ENCODE results near the gene C2CD2L.

DNA sequence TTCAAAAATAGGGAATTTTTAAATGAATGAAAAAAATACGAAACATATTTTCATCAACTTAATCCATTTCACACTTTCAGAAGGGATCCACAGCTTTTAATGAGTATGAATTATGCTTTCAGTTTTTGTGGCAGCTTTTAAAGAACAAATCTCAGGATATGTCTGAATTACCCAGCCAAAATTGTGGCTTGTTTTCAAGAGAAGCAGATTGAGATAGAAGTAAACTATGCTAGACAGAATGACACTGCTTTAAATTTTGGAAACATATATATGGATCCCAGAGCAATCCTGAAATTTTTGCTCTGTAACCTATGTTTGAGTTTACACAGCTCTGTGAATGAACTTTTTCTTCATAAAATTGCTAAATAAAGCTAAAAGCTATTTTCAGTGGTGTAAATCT lies 11.8 kb downstream of the C2CD2L start:
- TF ChIP-seq, protein P1, sequence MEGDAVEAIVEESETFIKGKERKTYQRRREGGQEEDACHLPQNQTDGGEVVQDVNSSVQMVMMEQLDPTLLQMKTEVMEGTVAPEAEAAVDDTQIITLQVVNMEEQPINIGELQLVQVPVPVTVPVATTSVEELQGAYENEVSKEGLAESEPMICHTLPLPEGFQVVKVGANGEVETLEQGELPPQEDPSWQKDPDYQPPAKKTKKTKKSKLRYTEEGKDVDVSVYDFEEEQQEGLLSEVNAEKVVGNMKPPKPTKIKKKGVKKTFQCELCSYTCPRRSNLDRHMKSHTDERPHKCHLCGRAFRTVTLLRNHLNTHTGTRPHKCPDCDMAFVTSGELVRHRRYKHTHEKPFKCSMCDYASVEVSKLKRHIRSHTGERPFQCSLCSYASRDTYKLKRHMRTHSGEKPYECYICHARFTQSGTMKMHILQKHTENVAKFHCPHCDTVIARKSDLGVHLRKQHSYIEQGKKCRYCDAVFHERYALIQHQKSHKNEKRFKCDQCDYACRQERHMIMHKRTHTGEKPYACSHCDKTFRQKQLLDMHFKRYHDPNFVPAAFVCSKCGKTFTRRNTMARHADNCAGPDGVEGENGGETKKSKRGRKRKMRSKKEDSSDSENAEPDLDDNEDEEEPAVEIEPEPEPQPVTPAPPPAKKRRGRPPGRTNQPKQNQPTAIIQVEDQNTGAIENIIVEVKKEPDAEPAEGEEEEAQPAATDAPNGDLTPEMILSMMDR (conservative IDR thresholded peaks at IDR 0.05; ENCODE audit: low read length), result no peak
- no peak for TF ChIP-seq EZH2phosphoT487 (IDR thresholded peaks at IDR 0.05; ENCODE audit: borderline replicate concordance, low read depth, low read length)
